AG09319 (cell line): Measurements from ENCODE around the gene RASGRP4.
"Not testable (repeated sequence)": the region's sequence is repeated elsewhere in the genome, so short reads cannot be mapped to it uniquely, and the experiment has no call there.

ENCODE experiments used
- DNase-seq: peaks from one replicate; pipeline ENCODE4 v3.0.0-alpha.2; 2010; ENCODE audit warnings: low read depth; ENCODE audit errors: extremely low read depth
- CTCF ChIP-seq: IDR thresholded peaks from 2 replicates; pipeline ENCODE4 v1.5.1; 2011; ENCODE audit warnings: low read depth, mild to moderate bottlenecking, inconsistent platforms, low read length, moderate library complexity

The RASGRP4 gene

GRCh38 chr19:38367041-38367440 is 59.0 kb downstream of the RASGRP4 start:
- TF ChIP-seq CTCF, result no peak
- DNase-seq, result no peak

DNA sequence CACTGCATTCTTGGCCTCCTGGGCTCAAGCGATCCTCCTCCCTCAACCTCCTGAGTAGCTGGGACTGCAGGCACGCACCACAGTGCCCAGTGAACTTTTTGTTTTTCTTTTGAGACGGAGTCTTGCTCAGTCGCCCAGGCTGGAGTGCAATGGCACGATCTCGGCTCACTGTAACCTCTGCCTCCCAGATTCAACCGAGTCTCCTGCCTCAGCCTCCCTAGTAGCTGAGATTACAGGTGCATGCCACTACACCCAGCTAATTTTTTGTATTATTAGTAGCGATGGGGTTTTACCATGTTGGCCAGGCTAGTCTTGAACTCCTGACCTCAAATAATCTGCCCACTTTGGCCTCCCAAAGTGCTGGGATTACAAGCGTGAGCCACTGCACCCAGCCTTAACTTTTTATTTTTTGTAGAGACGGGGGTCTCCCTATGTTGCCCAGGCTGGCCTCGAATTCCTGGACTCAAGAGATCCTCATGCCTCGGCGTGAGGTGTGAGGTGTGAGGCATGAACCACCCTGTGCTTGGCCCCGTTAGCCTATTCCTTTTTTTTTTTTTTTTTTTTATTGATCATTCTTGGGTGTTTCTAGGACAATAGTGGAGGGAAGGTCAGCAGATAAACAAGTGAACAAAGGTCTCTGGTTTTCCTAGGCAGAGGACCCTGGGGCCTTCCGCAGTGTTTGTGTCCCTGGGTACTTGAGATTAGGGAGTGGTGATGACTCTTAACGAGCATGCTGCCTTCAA is 62.9 kb downstream of the RASGRP4 start:
- not testable (repeated sequence) for DNase-seq

DNA sequence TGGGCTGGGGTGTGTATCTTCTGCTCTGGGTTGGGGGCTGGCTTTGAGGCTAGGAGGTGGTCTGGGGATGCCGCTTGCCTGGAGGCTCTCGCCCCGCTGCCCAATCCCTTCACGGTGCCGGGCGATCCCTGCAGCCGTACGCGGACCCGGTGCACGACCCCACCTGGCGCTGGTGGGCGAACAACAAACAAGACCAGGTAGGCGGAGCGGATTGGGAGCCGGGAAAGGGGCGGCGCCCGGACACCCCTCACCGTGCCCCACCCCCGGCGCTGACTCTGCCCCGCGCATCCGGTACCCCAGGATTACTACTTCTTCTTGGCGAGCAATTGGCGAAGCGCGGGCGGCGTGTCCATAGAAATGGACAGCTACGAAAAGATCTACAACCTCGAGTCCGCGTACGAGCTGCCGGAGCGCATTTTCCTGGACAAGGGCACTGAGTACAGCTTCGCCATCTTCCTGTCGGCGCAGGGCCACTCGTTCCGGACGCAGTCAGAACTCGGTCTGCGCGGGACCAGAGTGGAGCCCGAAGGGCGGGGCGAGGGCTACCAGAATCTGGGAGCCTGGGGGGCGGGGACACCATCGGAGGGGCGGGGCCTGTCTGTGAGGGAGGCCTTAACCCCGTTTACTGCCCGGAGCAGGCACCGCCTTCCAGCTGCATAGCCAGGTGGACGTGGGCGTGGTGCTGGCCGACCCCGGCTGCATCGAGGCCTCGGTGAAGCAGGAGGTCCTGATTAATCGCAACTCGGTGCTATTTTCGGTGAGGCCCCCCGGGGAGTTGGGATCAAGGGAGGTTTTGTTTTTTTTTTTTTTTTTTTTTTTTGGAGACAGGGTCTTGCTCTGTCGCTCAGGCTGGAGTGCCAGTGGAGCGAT is 63.7 kb downstream of the RASGRP4 start:
- no peak for TF ChIP-seq CTCF
- no peak for DNase-seq

DNA sequence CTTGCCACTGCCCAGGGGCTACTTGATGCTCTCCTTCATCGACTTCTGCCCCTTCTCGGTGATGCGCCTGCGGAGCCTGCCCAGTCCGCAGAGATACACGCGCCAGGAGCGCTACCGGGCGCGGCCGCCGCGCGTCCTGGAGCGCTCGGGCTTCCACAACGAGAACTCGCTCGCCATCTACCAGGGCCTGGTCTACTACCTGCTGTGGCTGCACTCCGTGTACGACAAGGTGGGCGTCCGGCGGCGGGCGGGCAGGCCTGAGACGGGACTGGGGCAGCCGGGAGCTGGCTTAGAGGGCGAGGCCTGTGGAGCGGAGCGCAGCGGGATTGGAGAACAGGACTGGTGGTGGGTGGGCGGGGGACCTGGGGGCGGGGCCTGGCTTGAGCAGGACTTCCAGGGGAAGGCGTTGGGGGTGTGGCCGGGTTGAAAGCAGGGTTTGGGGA is 64.4 kb downstream of the RASGRP4 start:
- TF ChIP-seq CTCF, result no peak; the same call in 1 of the 2 replicates

GRCh38 chr19:38360839-38361631 is 65.0 kb downstream of the RASGRP4 start:
- DNase-seq, result no peak
- TF ChIP-seq CTCF, result no peak

More for the DNA sequence above, 64.4 kb downstream of the RASGRP4 start:
- no peak for DNase-seq

DNA sequence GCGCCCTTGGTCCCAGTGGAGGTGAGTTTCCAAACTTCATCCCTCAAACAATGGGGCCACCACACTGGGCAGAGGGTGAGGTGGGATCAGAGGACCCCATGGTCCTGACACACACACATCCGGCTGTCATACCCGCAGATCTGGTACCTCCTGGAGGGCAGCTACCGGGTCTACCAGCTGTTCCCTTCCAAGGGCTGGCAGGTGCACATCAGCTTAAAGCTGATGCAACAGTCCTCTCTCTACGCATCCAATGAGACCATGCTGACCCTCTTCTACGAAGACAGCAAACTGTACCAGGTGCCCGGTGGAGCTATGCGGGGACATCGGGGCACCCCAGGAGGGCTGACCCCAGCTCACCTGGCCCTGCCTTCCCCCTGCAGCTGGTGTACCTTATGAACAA is 65.7 kb downstream of the RASGRP4 start:
- DNase-seq, result no peak
- no peak for TF ChIP-seq CTCF

- no peak for TF ChIP-seq CTCF
- no peak for DNase-seq
These were observed 66.6 kb downstream of the RASGRP4 start for GRCh38 chr19:38359242-38360021.
